ENCODE data around the gene RNPS1. TPM values are rescaled to one million over a fixed set of nuclear protein-coding genes. Genes with fewer than 3 reads are reported as not detected.

Gene RNPS1
- total and polyA plus RNA-seq, 12 donors: 61.7 to 136 (median 118) TPM

DNA sequence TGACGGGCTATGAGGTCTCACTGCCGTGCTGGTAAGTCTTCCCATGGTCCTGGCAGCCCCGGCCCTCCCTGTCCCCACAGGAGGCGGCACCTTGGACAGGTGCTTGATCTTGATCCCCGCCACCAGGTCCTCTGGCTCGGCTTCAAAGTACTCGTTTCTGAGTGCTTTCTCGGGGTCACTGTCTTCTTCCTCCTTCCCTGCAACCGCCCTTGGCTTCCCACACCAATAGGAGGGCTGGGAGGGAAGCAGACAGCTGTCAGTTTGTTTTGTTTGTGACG, 31.9 kb upstream of the RNPS1 start:
- peaks cover 0 to 4% (median 0%) of the 10 kb centered on the region in 9 donors for H3K4me1 ChIP-seq
- no peak for DNase-seq
- H3K36me3 ChIP-seq: peaks cover 0 to 53% (median 4%) of the 10 kb centered on the region in 9 donors
- TF ChIP-seq, protein P1, sequence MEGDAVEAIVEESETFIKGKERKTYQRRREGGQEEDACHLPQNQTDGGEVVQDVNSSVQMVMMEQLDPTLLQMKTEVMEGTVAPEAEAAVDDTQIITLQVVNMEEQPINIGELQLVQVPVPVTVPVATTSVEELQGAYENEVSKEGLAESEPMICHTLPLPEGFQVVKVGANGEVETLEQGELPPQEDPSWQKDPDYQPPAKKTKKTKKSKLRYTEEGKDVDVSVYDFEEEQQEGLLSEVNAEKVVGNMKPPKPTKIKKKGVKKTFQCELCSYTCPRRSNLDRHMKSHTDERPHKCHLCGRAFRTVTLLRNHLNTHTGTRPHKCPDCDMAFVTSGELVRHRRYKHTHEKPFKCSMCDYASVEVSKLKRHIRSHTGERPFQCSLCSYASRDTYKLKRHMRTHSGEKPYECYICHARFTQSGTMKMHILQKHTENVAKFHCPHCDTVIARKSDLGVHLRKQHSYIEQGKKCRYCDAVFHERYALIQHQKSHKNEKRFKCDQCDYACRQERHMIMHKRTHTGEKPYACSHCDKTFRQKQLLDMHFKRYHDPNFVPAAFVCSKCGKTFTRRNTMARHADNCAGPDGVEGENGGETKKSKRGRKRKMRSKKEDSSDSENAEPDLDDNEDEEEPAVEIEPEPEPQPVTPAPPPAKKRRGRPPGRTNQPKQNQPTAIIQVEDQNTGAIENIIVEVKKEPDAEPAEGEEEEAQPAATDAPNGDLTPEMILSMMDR (IDR thresholded peaks at IDR 0.05): no peak
- intact Hi-C loops (cut with DNase I): loop anchor here in 2 of 10 donors (2.0 kb wide), 2 partner anchors 21 to 27 kb away; no protein-coding TSS in a partner anchor
- H3K9me3 ChIP-seq: no peaks in the 10 kb centered on the region
- H3K27me3 ChIP-seq: no peaks in the 10 kb centered on the region
- ATAC-seq: no peak
- WGBS, 2 donors: 75 to 76% methylated on average over 10 of the region's 10 CpGs
- H3K4me3 ChIP-seq: no peak overlapping the region
- H3K27ac ChIP-seq: no peak overlapping the region

DNA sequence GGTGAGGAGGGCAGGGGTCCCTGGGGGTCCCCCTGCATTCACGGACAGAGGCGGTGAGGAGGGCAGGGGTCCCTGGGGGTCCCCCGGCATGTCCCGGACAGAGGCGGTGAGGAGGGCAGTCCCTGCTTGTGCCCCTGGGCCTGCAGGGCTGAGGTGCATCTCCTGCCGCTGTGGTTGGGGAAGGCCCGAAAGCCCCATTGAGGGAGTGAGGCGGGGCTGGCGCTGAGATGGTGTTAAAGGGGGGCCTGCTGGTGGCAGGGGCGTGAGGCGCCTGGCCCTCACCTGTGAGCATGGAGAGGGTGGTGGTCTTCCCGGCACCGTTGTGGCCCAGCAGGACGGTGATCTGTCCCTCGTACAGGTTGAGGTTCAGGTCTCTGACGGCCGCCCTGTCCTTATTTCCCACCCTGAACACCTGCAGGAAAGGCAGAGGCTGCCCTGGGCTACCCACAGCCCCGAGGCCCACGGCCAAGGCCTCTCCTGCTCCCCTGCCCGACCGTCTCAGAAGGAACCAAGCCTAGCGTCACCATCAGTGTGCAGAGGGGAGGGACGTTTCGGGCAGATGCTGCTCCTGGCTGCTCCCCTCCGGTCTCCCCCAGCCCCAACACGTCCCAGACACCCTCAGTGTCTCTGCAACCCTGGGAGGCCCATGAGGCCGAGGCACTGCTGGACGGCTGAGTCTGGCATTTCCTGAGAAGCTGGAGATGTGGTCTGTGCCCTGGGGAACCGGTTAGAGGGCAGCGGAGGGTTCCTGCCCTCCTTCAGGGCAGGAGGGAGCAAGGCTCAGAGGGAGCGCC, 31.4 kb upstream of the RNPS1 start:
- peaks cover 0 to 58% (median 8%) of the 10 kb centered on the region in 9 donors for H3K36me3 ChIP-seq
- peaks cover 0 to 4% (median 0%) of the 10 kb centered on the region in 9 donors for H3K4me1 ChIP-seq
- H3K27ac ChIP-seq: no peak overlapping the region
- no peak for ATAC-seq
- no peaks in the 10 kb centered on the region for H3K9me3 ChIP-seq
- TF ChIP-seq, protein P1 (IDR thresholded peaks at IDR 0.05): no peak
- no peak overlapping the region for H3K4me3 ChIP-seq
- no peaks in the 10 kb centered on the region for H3K27me3 ChIP-seq
- no peak for DNase-seq
- WGBS, 2 donors: 85 to 89% methylated on average over 31 of the region's 31 CpGs
- intact Hi-C loops (cut with DNase I): loop anchor here in 2 of 10 donors (2.0 kb wide), 2 partner anchors 21 to 27 kb away; no protein-coding TSS in a partner anchor

DNA sequence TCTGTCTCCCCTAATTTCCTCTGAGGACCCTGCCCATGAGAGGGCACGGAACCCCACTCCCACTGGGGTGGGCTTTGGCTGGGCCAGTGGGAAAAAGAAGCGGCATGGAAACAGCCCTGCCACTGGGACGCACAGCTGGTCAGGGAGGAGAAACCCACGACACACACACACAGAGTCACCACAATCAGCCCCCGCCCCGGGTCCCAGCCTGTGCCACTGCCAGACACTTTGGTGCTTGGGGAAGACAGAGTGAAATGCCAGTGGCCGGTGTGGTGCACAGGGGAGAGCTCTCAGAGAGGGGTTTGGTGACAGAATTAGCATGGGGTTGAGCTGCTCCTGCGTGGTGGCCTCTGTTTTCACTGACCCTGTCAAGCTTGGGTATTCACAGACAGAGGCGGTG, 30.7 kb upstream of the RNPS1 start:
- DNase-seq (no peak), ATAC-seq (no peak)
- Histone ChIP-seq H3K4me3 (no peak overlapping the region), H3K27me3 (no peaks in the 10 kb centered on the region), H3K36me3 (peaks cover 0 to 57% (median 8%) of the 10 kb centered on the region in 9 donors), H3K9me3 (no peaks in the 10 kb centered on the region), H3K4me1 (peaks cover 0 to 4% (median 0%) of the 10 kb centered on the region in 9 donors), H3K27ac (no peak overlapping the region)
- 93 to 95% methylated on average over 9 of the region's 9 CpGs for WGBS, 2 donors
- intact Hi-C loops (cut with DNase I): loop anchor here in 2 of 10 donors (2.0 kb wide), 2 partner anchors 20 to 28 kb away; no protein-coding TSS in a partner anchor
- TF ChIP-seq, protein P1 (IDR thresholded peaks at IDR 0.05): no peak

DNA sequence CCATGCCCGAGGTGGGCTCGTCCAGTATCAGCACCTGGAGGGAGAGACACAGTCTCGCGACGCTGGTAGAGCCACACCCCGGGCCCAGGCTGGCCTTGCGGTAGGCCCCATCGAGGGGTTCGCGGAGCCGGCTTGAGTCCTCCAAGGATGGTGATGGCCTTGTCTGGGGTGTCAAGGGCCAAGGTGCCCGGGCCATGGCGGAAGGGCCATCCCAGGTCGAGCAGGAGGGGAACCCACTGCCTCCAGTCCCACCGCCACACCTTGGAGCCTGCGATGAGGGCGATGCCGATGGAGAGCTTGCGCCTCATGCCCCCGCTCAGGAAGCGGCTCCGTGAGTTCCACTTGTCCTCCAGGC, 29.6 kb upstream of the RNPS1 start:
- Histone ChIP-seq H3K27me3 (no peaks in the 10 kb centered on the region), H3K27ac (no peak overlapping the region), H3K4me3 (no peak overlapping the region), H3K36me3 (peaks cover 0 to 58% (median 8%) of the 10 kb centered on the region in 9 donors), H3K4me1 (peaks cover 0 to 4% (median 0%) of the 10 kb centered on the region in 9 donors), H3K9me3 (no peaks in the 10 kb centered on the region)
- TF ChIP-seq, protein P1 (IDR thresholded peaks at IDR 0.05): no peak
- intact Hi-C loops (cut with DNase I): no loop called here
- DNase-seq (no peak), ATAC-seq (no peak)
- 96 to 97% methylated on average over 21 to 22 of the region's 22 CpGs for WGBS, 2 donors

All from heart right ventricle (tissue), 16 donors.